Endothelial cell of umbilical vein (primary cell): ENCODE results near the gene SLC44A4. TPM values are rescaled to one million over a fixed set of nuclear protein-coding genes. Genes with fewer than 3 reads are reported as not detected.

ENCODE experiments used
- BruUV-seq: library from RNA; stranded (reverse); fragments of 400-500 nt; replicated peaks from 2 replicates; lab custom pipeline; 2021; lab: Mats Ljungman, UMichigan
- CTCF ChIA-PET: fragments of 300-600, 350-600 bp; sonication (Branson Sonifier 250); formaldehyde crosslinking; loops from one replicate; lab custom pipeline; 2021; ENCODE audit warnings: antibody characterized with exemption, inconsistent platforms; lab: Charles Lee
- POLR2A ChIA-PET: fragments of 300-600, 350-600 bp; sonication (Branson Sonifier 250); formaldehyde crosslinking; loops from one replicate; lab custom pipeline; 2021; ENCODE audit warnings: antibody characterized with exemption, inconsistent platforms; lab: Charles Lee
- DNase-seq: peaks from one replicate; pipeline ENCODE4 v3.0.0-alpha.2; 2011; ENCODE audit warnings: low read depth, low spot score
- FAIRE-seq: peaks from 2 replicates; lab custom pipeline; 2011; peaks lifted over from hg19 to GRCh38; lab: Jason Lieb, UNC
- H2AFZ ChIP-seq: 2 replicates; pipeline ENCODE4 v1.6.0; 2012; ENCODE audit warnings: low read depth, low read length, control low read depth, inconsistent platforms
- H3K27ac ChIP-seq: 2 replicates; pipeline ENCODE4 v1.5.1; 2011; ENCODE audit warnings: low read depth, mild to moderate bottlenecking, control low read depth, low read length, moderate library complexity; ENCODE audit not compliant: insufficient read depth
- H3K27me3 ChIP-seq, 2 experiments: 2 replicates each; pipeline versions ENCODE4 v1.6.0 to v1.6.1; 2011; ENCODE audit warnings: low read length in 2 of 2, mixed read lengths in 1 of 2; ENCODE audit not compliant: control insufficient read depth in 2 of 2, insufficient read depth in 2 of 2
- H3K36me3 ChIP-seq, 2 experiments: 2 replicates in 1 of 2; 3 replicates in 1 of 2; pipeline ENCODE4 v1.5.1; 2011; ENCODE audit warnings: low read length in 2 of 2, mild to moderate bottlenecking in 1 of 2, moderate library complexity in 1 of 2; ENCODE audit not compliant: control insufficient read depth in 2 of 2, insufficient read depth in 2 of 2; ENCODE audit errors: extremely low read depth in 1 of 2
- H3K4me1 ChIP-seq: 3 replicates; pipeline ENCODE4 v1.5.1; 2011; ENCODE audit warnings: mild to moderate bottlenecking, low read length; ENCODE audit not compliant: control insufficient read depth, insufficient read depth; ENCODE audit errors: extremely low read depth
- H3K4me2 ChIP-seq: 2 replicates; pipeline ENCODE4 v1.6.1; 2011; ENCODE audit warnings: low read length, control low read depth, mixed read lengths; ENCODE audit not compliant: insufficient read depth
- H3K4me3 ChIP-seq, 3 experiments: fragments of 200-600 bp in 1 of 3; sonication (generic), shearing (Covaris generic) in 1 of 3; replicated peaks in 1 of 3; 2 replicates each; pipeline ENCODE4 v1.5.1; 2011 to 2016; ENCODE audit warnings: control low read depth in 3 of 3, low read length in 3 of 3, mild to moderate bottlenecking in 2 of 3, inconsistent platforms in 1 of 3, low read depth in 1 of 3, moderate library complexity in 1 of 3; ENCODE audit not compliant: insufficient read depth in 1 of 3
- H3K79me2 ChIP-seq: 2 replicates; pipeline ENCODE4 v1.6.0; 2012; ENCODE audit warnings: low read length, inconsistent platforms; ENCODE audit not compliant: control insufficient read depth, insufficient read depth
- H3K9ac ChIP-seq: replicated peaks from 2 replicates; pipeline ENCODE3; 2011; ENCODE audit warnings: low read length, control low read depth; ENCODE audit not compliant: insufficient read depth; ENCODE audit errors: extremely low read depth
- H3K9me1 ChIP-seq: replicated peaks from 3 replicates; pipeline ENCODE4 v1.6.0; 2011; ENCODE audit warnings: mild to moderate bottlenecking, low read length; ENCODE audit not compliant: control insufficient read depth, insufficient read depth; ENCODE audit errors: extremely low read depth
- H3K9me3 ChIP-seq: replicated peaks from 2 replicates; pipeline ENCODE4 v1.5.1; 2012; ENCODE audit warnings: low read length, inconsistent platforms; ENCODE audit not compliant: control insufficient read depth, insufficient read depth
- H4K20me1 ChIP-seq: replicated peaks from 2 replicates; pipeline ENCODE3; 2011; ENCODE audit warnings: mild to moderate bottlenecking, low read length; ENCODE audit not compliant: control insufficient read depth, insufficient read depth; ENCODE audit errors: extremely low read depth
- CTCF ChIP-seq, 2 donors: IDR thresholded peaks; 1 replicate in 1 of 2; 2 replicates in 1 of 2; pipeline ENCODE4 v1.5.1; 2011; ENCODE audit warnings: low read length in 2 of 2, mild to moderate bottlenecking in 2 of 2, moderate library complexity in 2 of 2, control low read depth in 1 of 2, inconsistent platforms in 1 of 2, low read depth in 1 of 2; ENCODE audit not compliant: insufficient read depth in 1 of 2; ENCODE audit errors: extremely low read depth in 1 of 2
- EZH2 ChIP-seq: IDR thresholded peaks from 2 replicates; pipeline ENCODE4 v1.6.1; 2012; ENCODE audit warnings: borderline replicate concordance, low read depth, mild to moderate bottlenecking, moderate library complexity, low read length, inconsistent platforms; ENCODE audit not compliant: severe bottlenecking
- FOS ChIP-seq: IDR thresholded peaks from 2 replicates; pipeline ENCODE4 v1.6.1; 2011; ENCODE audit warnings: mild to moderate bottlenecking, low read length, moderate library complexity, borderline replicate concordance; ENCODE audit not compliant: insufficient read depth
- GATA2 ChIP-seq: IDR thresholded peaks from 2 replicates; pipeline ENCODE4 v1.7.0; 2011; ENCODE audit warnings: low read depth, mild to moderate bottlenecking, moderate library complexity, mixed read lengths, low read length; ENCODE audit not compliant: insufficient read length, insufficient read depth
- JUN ChIP-seq: IDR thresholded peaks from 2 replicates; pipeline ENCODE4 v1.6.1; 2011; ENCODE audit warnings: borderline replicate concordance, low read depth; ENCODE audit not compliant: insufficient read length, insufficient read depth
- MAX ChIP-seq: IDR thresholded peaks from 2 replicates; pipeline ENCODE4 v1.6.1; 2011; ENCODE audit not compliant: insufficient read depth, insufficient read length
- MYC ChIP-seq: IDR thresholded peaks from one replicate; pipeline ENCODE4 v1.6.1; 2011; ENCODE audit warnings: mild to moderate bottlenecking, low read depth, low read length
- POLR2A ChIP-seq: IDR thresholded peaks from 2 replicates; pipeline ENCODE4 v1.6.1; 2012; ENCODE audit warnings: low read depth, mild to moderate bottlenecking, control low read depth, low read length
- POLR2AphosphoS5 ChIP-seq: IDR thresholded peaks from 2 replicates; pipeline ENCODE4 v1.6.1; 2012; ENCODE audit warnings: low read depth, mild to moderate bottlenecking, control low read depth, low read length, moderate library complexity; ENCODE audit not compliant: insufficient read depth
- dilution Hi-C: fragments of 300-500 bp; cut with MboI; formaldehyde crosslinking; loops from one replicate; pipeline ENCODE4 v1.15.0; 2019; ENCODE audit warnings: low sequenced_read_pairs; ENCODE audit not compliant: extremely low pct_ligation_motif_present
- intact Hi-C: fragments of 100-400 bp; cut with micrococcal nuclease; formaldehyde crosslinking; loops from one replicate; pipeline ENCODE4 v1.10.0; 2022
- polyA plus RNA-seq, 4 experiments: library from polyadenylated mRNA; depleted of rRNA in 3 of 4; stranded (reverse) in 3 of 4; unstranded in 1 of 4; fragments of >200 nt; gene quantifications; 2 replicates each; pipeline versions ENCODE4 v1.2.1 to v1.2.3, GENCODE V29; 2011 to 2012; ENCODE audit warnings: missing spikeins in 1 of 4
- total RNA-seq: library from RNA; stranded (reverse); gene quantifications from 2 replicates; pipeline ENCODE4 v1.2.3, GENCODE V29; 2021

SLC44A4 gene
- total and polyA plus RNA-seq, 2 donors (not counting 3 experiments of a cell fraction or from before 2014, with no cell fraction given), result 0.84 to 1.1 TPM

- H3K9me3 ChIP-seq, result no peaks in the 10 kb centered on the region
- no peak overlapping the region for H3K9ac ChIP-seq
- peaks cover 0 to 2% of the 10 kb centered on the region in 2 experiments for H3K36me3 ChIP-seq
- H3K4me2 ChIP-seq, result no peak overlapping the region
- H3K79me2 ChIP-seq, result no peaks in the 10 kb centered on the region
- no peaks in the 10 kb centered on the region for H4K20me1 ChIP-seq
- H3K9me1 ChIP-seq, result no peaks in the 10 kb centered on the region
- H3K4me3 ChIP-seq, result no peak overlapping the region
- ChIA-PET POLR2A (no interaction called here), CTCF (no interaction called here)
- no peak overlapping the region for H2AFZ ChIP-seq
- intact Hi-C loops, result loop anchor here (5.0 kb wide), 1 partner anchor 68 kb away; no protein-coding TSS in a partner anchor
- H3K27ac ChIP-seq, result no peak overlapping the region
- FAIRE-seq (no peak), DNase-seq (no peak)
- H3K27me3 ChIP-seq, result peaks cover 2% of the 10 kb centered on the region in 2 experiments
- BruUV-seq, result no TSS peak
- dilution Hi-C loops, result no loop called here
- TF ChIP-seq CTCF (IDR thresholded peaks at IDR 0.05; ENCODE audit: extremely low read depth in 1 of 2, insufficient read depth in 1 of 2, low read depth in 1 of 2, low read length in 2 of 2) (no peak), FOS (no peak)
- H3K4me1 ChIP-seq, result peaks cover 12% of the 10 kb centered on the region
Observed at GRCh38 chr6:31899882-31900722, 21.3 kb upstream of the SLC44A4 start.

GRCh38 chr6:31899215-31899614, 20.4 kb upstream of the SLC44A4 start:
- H3K27me3 ChIP-seq, result peaks cover 0 to 2% of the 10 kb centered on the region in 2 experiments
- ChIA-PET POLR2A (no interaction called here), CTCF (interaction anchor here (1.1 kb wide), 1 partner anchor 10 kb away, joined by 5 read pairs; no protein-coding TSS in a partner anchor)
- intact Hi-C loops, result loop anchor here (5.0 kb wide), 1 partner anchor 67 kb away; no protein-coding TSS in a partner anchor
- H3K36me3 ChIP-seq, result peaks cover 0 to 4% of the 10 kb centered on the region in 2 experiments
- DNase-seq, result no peak
- H3K79me2 ChIP-seq, result no peaks in the 10 kb centered on the region
- peaks cover 12% of the 10 kb centered on the region for H3K4me1 ChIP-seq
- no peaks in the 10 kb centered on the region for H3K9me1 ChIP-seq
- no peaks in the 10 kb centered on the region for H4K20me1 ChIP-seq
- H3K4me3 ChIP-seq, result no peak overlapping the region
- no peak for FAIRE-seq
- no peaks in the 10 kb centered on the region for H3K9me3 ChIP-seq
- dilution Hi-C loops, result no loop called here
- no peak overlapping the region for H3K27ac ChIP-seq
- no peak overlapping the region for H3K4me2 ChIP-seq
- no peak overlapping the region for H3K9ac ChIP-seq
- H2AFZ ChIP-seq, result no peak overlapping the region
- TF ChIP-seq CTCF (IDR thresholded peaks at IDR 0.05; ENCODE audit: extremely low read depth in 1 of 2, insufficient read depth in 1 of 2, low read depth in 1 of 2, low read length in 2 of 2) (no peak), GATA2 (no peak), MAX (no peak), EZH2 (no peak), JUN (no peak), FOS (no peak), POLR2A (no peak), POLR2AphosphoS5 (no peak), MYC (no peak)
- BruUV-seq, result no TSS peak
